Ammon's horn (tissue), 1 donor: ENCODE data around the gene KCNQ1.

Experiments used
- DNase-seq: peaks from one replicate; pipeline ENCODE4 v3.0.0-alpha.2; 2016; ENCODE audit warnings: low spot score

Gene KCNQ1

GRCh38 chr11:2807025-2807681 lies 362.3 kb downstream of the KCNQ1 start:
- peak; percentile 40 for DNase-seq

GRCh38 chr11:2807801-2808241 lies 363.0 kb downstream of the KCNQ1 start:
- no peak for DNase-seq

DNA sequence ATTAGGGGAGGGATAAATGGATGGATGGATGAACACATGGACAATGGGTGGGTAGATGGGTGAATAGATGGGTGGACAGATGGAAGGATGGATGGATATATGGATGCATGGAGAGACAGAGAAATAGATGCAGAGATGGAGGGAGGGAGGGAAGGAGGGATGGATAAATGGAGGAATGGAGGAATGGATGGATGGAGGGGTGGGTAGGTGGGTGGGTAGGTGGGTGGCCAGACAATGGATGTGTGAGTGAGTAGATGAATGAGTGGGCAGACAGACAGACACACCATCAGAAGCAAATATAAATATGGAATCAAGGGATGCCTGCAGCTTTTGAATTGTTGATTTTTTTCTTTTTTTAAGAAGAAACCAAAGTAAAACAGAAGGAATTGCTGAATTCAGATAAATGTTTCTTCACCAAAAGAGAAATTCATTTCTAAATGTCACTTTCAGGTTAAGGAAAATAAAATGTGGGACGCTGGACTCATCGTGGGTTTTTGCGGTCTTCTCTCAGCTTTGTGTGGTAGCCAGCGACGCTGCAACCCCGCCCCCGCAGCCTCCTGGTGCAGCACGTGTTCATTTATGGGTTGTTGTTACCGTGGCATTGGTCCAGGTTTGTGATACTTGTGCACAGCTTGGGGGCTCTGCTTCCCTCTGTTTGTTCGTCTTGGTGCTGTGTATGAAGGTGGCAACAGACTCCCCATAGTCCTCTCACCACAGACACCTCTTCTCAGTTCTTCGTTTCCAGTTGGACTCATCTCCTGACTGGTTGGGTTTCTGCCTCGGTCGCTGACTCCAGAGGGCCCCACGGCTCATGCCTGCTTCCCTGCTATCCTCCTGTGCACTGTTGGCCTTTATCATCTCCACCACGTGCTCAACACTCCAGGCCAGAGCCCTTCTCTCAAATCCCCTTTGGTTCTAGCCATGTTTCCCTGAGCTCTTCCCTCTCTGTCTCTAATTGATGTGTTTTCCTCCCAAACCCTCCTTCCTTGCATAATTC lies 364.3 kb downstream of the KCNQ1 start:
- no peak for DNase-seq

DNA sequence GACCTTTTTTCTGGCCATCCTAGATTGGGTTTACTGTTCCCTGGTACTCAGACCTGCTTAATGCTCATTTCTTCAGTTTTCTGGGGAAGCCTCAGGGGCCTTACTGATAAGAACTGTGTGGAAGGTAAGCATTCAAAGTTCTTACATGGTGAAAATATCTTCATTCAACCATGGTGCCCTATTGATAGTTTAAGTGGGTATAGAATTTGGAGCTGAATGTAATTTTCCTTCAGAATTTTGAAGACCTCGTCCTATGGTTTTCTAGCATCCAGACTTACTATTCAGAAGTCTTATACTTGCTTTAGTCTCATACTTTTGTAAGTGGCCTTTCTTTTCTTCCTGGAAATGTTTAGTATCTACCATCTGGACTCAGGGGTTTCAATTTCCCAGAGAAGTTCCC lies 365.0 kb downstream of the KCNQ1 start:
- no peak for DNase-seq

DNA sequence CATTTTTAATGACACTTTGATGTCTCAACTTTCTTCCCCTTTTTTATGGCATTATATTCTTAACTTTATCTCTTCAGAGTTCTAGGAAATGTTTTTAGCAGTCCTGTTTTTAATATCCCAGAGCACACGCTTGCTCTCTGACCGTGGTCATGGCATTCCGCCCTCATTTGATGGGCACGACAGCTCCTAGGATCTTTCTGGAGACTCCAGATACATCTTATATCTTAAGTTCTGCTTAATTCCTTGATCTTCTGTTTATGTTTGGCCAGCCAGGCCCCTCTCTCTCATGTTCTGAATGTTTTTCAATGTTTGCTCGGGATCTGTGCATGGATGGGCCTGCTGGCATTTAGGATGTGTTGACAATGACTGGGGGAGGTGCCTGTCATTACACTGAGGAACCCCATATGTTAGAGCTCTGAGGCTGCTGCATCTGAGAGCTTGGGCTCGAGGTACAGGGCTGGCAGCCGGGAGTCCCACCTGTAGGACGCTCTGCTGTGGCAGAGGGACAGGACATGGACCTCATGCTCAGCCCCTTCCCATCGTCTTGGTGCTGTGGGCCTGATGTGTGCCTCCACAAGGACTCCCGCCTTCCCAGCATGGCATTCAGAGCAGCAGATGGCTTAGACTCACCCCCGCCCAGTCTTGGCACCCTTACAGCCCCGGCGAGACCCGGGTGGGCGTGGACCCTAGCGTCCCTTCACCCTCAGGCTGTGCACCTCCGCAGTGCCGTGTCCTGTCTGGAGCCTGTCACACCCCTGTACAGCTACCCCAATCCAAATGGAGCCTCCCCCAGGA lies 365.8 kb downstream of the KCNQ1 start:
- no peak for DNase-seq

- no peak for DNase-seq
Observed at GRCh38 chr11:2811206-2812091, 366.6 kb downstream of the KCNQ1 start.

DNA sequence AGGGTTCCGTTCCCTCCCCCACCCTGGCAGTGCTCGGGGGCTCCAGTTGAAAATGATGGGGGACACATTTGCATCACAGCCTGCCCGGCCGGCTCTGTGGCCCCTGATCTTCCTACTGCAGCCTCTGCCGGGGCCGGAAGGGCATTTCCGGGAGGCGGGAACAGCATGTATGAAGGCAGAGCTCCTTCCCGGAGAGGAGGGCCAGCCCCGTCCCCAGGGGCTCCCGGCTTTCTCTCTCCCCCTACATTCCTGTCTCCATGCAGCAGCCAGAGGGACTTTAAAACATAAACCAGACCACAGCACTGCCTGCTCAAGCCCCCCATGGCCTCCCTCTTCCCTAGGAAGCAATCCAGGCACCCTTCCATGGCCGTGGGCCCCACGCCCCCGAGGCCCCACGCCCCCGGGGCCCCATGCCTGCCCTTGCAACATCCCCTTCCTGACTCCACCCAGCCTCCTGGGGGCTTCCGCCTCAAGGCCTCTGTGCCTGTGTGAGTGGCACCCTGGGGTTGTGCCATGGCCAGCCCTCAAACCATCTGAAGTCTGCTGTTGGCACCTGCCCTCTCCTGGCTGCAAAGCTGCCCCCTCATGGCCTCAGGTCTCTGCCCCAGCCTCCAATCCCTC lies 367.7 kb downstream of the KCNQ1 start:
- no peak for DNase-seq

GRCh38 chr11:2813141-2813908 lies 368.5 kb downstream of the KCNQ1 start:
- DNase-seq: no peak

GRCh38 chr11:2813968-2814367 lies 369.2 kb downstream of the KCNQ1 start:
- DNase-seq: no peak

GRCh38 chr11:2814751-2815150 lies 369.9 kb downstream of the KCNQ1 start:
- no peak for DNase-seq

GRCh38 chr11:2815762-2816496 lies 371.1 kb downstream of the KCNQ1 start:
- DNase-seq: no peak

DNA sequence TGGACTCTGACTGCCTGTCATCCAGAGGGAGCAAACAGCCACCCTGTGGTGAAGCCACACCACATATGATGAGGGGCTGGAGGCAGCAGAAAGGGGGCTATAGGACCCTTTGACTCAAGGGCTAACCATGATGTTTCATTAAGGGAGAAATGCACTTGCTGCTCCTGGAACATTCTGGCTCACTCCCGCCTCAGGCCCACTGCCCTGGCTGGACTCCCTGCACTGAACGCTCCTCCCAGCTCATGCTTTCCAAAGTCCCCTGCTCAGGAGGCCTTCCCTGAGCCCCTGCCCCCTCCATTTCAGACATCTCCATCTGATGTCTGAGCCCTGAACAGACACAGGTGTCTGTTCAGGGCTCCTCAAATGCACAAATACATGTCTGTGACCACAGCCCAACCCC lies 371.7 kb downstream of the KCNQ1 start:
- no peak for DNase-seq

DNA sequence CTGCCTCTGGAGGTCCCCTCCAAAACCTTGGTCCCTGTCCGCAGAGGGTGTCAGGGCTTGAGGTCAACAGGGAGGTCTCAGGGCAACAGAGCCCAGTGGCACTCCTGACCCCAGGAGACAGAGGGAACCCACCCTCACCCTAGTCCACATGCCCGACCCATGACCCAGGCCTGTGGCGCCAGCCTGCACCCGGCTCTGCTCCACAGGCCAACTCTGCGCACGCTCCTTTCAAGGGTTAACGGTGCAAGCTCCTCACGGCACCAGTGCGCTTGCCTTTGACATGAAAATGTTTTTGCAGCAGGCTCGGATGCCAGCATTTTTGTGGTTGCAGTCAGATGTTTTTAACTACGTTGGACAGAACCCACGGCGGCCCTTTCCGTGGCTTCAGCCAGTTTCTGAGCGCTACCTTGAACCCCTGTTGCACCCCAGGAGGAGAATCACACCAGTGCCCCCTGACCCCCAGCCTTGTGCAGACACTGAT lies 372.2 kb downstream of the KCNQ1 start:
- no peak for DNase-seq

- no peak for DNase-seq
Observed at GRCh38 chr11:2817431-2817830, 372.6 kb downstream of the KCNQ1 start.

- DNase-seq: no peak
Observed at GRCh38 chr11:2818021-2818420, 373.2 kb downstream of the KCNQ1 start.

DNA sequence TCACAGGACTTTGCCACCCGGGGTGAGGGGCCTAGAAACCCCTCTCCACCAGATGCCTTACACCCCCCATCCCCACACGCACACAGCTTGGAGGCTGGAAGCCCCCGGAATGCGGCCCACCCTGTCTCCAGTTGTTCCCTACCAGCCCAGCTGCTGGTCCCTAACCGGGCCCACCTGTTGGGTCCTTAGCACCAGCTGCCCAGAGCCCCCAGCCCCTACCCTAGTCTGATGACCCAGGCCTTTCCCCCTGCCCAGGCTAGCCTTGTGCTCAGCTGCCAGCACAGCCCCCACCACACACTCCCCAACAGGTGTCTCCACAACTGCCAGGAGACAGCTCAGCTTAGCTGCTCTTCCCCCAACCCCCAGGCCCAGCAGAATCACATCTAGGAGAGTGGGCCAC lies 373.7 kb downstream of the KCNQ1 start:
- no peak for DNase-seq

- no peak for DNase-seq
Observed at GRCh38 chr11:2819316-2819715, 374.5 kb downstream of the KCNQ1 start.

DNA sequence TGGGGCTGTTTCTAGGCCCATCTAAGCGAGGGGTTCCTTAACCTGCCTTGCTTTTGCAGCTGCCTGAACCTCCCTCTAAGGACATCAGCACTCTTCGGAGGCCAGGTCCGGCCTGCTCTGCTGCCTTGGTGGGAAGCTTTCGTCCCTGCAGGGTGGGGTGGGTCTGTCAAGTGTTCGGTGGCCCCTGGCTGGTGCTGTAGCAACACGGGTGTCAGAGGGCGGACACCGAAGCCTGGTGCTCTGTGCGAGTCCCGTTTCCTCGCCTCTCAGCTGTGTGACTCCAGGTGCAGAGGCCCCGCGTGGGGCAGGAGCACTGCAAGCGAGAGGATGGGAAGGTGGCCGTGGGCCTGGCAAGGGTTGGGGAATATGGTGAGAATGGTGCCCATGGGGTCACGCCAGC lies 376.2 kb downstream of the KCNQ1 start:
- no peak for DNase-seq

DNA sequence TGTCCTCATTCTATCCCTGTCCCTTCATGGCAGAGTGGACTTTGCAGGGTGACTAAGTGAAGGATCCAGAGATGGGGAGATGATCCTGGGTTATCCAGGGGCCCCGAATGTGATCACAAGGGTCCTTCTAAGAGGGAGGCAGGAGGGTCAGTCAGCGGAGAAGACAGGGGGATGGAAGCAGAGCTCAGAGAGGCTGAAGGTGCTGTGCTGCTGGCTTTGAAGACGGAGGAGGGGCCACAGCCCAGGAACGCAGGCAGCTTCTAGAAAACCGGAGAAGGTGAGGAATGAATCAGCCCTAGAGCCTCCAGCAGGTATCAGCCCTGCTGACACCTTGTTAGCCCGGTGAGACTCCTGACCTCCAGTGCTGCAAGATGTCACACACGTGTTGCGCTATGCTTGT lies 377.1 kb downstream of the KCNQ1 start:
- DNase-seq: no peak
